DND-41 (cell line): ENCODE data around the gene KCNRG.

Source experiments
- ATAC-seq: fragments of 200-7000 bp; cut with Tn5 transposase; 3 replicates; pipeline ENCODE4 v1.9.1; 2021; ENCODE audit warnings: low read depth; ENCODE audit not compliant: insufficient read depth
- DNase-seq: peaks from one replicate; pipeline ENCODE4 v3.0.0-alpha.2; 2020
- H2AFZ ChIP-seq: 2 replicates; pipeline ENCODE4 v1.6.0; 2012; ENCODE audit warnings: low read depth, low read length
- H3K27ac ChIP-seq: 2 replicates; pipeline ENCODE4 v1.5.1; 2012; ENCODE audit warnings: low read length, inconsistent platforms
- H3K27me3 ChIP-seq: fragments of 200-600 bp; sonication (generic); 2 replicates; pipeline ENCODE4 v1.6.0; 2012; ENCODE audit warnings: low read length, mild to moderate bottlenecking, inconsistent platforms; ENCODE audit not compliant: insufficient read depth, poor library complexity
- H3K36me3 ChIP-seq: 2 replicates; pipeline ENCODE4 v1.5.1; 2012; ENCODE audit warnings: low read length, inconsistent platforms; ENCODE audit not compliant: insufficient read depth
- H3K4me1 ChIP-seq: 2 replicates; pipeline ENCODE4 v1.5.1; 2012; ENCODE audit warnings: mild to moderate bottlenecking, low read length; ENCODE audit not compliant: insufficient read depth
- H3K4me2 ChIP-seq: 2 replicates; pipeline ENCODE4 v1.6.0; 2012; ENCODE audit warnings: mild to moderate bottlenecking, moderate library complexity, low read length, inconsistent platforms; ENCODE audit not compliant: insufficient read depth
- H3K4me3 ChIP-seq, 2 experiments: fragments of 200-600 bp in 1 of 2; shearing (Covaris generic) in 1 of 2; 2 replicates each; pipeline ENCODE4 v1.5.1; 2012 to 2016; ENCODE audit warnings: inconsistent platforms in 2 of 2, low read length in 2 of 2, mild to moderate bottlenecking in 2 of 2, low read depth in 1 of 2, moderate library complexity in 1 of 2
- H3K79me2 ChIP-seq: 2 replicates; pipeline ENCODE4 v1.6.0; 2012; ENCODE audit warnings: low read length, inconsistent platforms; ENCODE audit not compliant: insufficient read depth
- H3K9ac ChIP-seq: 2 replicates; pipeline ENCODE4 v1.6.0; 2012; ENCODE audit warnings: low read depth, mild to moderate bottlenecking, inconsistent platforms, low read length, moderate library complexity
- H3K9me3 ChIP-seq: 2 replicates; pipeline ENCODE4 v1.5.1; 2012; ENCODE audit warnings: low read length, moderate library complexity, mild to moderate bottlenecking, inconsistent platforms; ENCODE audit not compliant: insufficient read depth, severe bottlenecking
- H4K20me1 ChIP-seq: 2 replicates; pipeline ENCODE4 v1.6.0; 2012; ENCODE audit warnings: low read length; ENCODE audit not compliant: insufficient read depth
- CTCF ChIP-seq: IDR thresholded peaks from 2 replicates; pipeline ENCODE4 v1.5.1; 2012; ENCODE audit warnings: borderline replicate concordance, low read length, moderate library complexity, mild to moderate bottlenecking; ENCODE audit not compliant: poor library complexity, severe bottlenecking; ENCODE audit errors: extremely low read depth
- EZH2 ChIP-seq: IDR thresholded peaks from 3 replicates; pipeline ENCODE4 v1.6.1; 2012; ENCODE audit warnings: borderline replicate concordance, low read depth, mild to moderate bottlenecking, moderate library complexity, low read length, inconsistent platforms; ENCODE audit not compliant: severe bottlenecking

The KCNRG gene

GRCh38 chr13:49998714-49999624 is 16.3 kb upstream of the KCNRG start:
- Histone ChIP-seq H3K4me3 (peak overlapping the region in 1 of 2 experiments; percentile 91; a peak in 3 of 4 replicates), H3K79me2 (peaks cover 65% of the 10 kb centered on the region), H3K9me3 (no peaks in the 10 kb centered on the region), H4K20me1 (peaks cover 19% of the 10 kb centered on the region; the same call in 1 of the 2 replicates), H3K27me3 (no peaks in the 10 kb centered on the region), H3K36me3 (peaks cover 53% of the 10 kb centered on the region), H3K4me1 (peaks cover 58% of the 10 kb centered on the region), H3K4me2 (peak overlapping the region; percentile 84), H2AFZ (no peak overlapping the region), H3K27ac (peak overlapping the region; percentile 96; the same call in 1 of the 2 replicates), H3K9ac (peak overlapping the region; percentile 99)
- DNase-seq (no peak), ATAC-seq (no peak)
- TF ChIP-seq EZH2: no peak
- TF ChIP-seq CTCF: no peak

GRCh38 chr13:50001287-50001686 is 14.0 kb upstream of the KCNRG start:
- Histone ChIP-seq H3K27me3 (no peaks in the 10 kb centered on the region), H3K4me1 (peaks cover 59% of the 10 kb centered on the region), H3K4me3 (no peak overlapping the region), H3K9me3 (no peaks in the 10 kb centered on the region), H4K20me1 (peaks cover 28% of the 10 kb centered on the region; the same call in 1 of the 2 replicates), H3K27ac (no peak overlapping the region), H3K9ac (no peak overlapping the region), H2AFZ (no peak overlapping the region), H3K4me2 (peak overlapping the region; percentile 41), H3K79me2 (peaks cover 87% of the 10 kb centered on the region), H3K36me3 (peaks cover 74% of the 10 kb centered on the region)
- no peak for ATAC-seq
- DNase-seq: no peak
- TF ChIP-seq CTCF: no peak

- TF ChIP-seq EZH2 (no peak), CTCF (no peak)
- no peak overlapping the region for H2AFZ ChIP-seq
- ATAC-seq (no peak), DNase-seq (no peak)
- no peak overlapping the region for H3K9ac ChIP-seq
- no peaks in the 10 kb centered on the region for H3K27me3 ChIP-seq
- H3K36me3 ChIP-seq: peaks cover 87% of the 10 kb centered on the region
- H3K27ac ChIP-seq: no peak overlapping the region
- H3K4me1 ChIP-seq: peaks cover 19% of the 10 kb centered on the region
- peaks cover 97% of the 10 kb centered on the region for H3K79me2 ChIP-seq
- no peak overlapping the region for H3K4me2 ChIP-seq
- peaks cover 32% of the 10 kb centered on the region for H4K20me1 ChIP-seq
- H3K4me3 ChIP-seq: no peak overlapping the region
- H3K9me3 ChIP-seq: no peaks in the 10 kb centered on the region
Observed at GRCh38 chr13:50006426-50007135, 8.7 kb upstream of the KCNRG start.
